ENCODE data around the gene CCDC154.
"Not testable (repeated sequence)": the region's sequence is repeated elsewhere in the genome, so short reads cannot be mapped to it uniquely, and the experiment has no call there.

Gene CCDC154

GRCh38 chr16:1443980-1444729 is at the start of gene CCDC154:
Gene CCDC154 (minus strand): TSS chr16:1444556. CDS start chr16:1444322, 234 bp downstream.
- no peak for DNase-seq

- DNase-seq, result no peak
These were observed 49.4 kb upstream of the CCDC154 start for GRCh38 chr16:1493746-1494094.

- peak; percentile 85 for DNase-seq
These were observed 48.8 kb upstream of the CCDC154 start, which contains the start of gene TELO2 for GRCh38 chr16:1492923-1493745. Gene TELO2 (plus strand): TSS chr16:1493360. CDS start chr16:1494282, 922 bp downstream.

GRCh38 chr16:1492082-1492922 is 47.9 kb upstream of the CCDC154 start:
- no peak for DNase-seq

GRCh38 chr16:1491327-1491726 is 47.0 kb upstream of the CCDC154 start:
- DNase-seq, result no peak

GRCh38 chr16:1489077-1489476 is 44.7 kb upstream of the CCDC154 start:
- DNase-seq, result no peak

GRCh38 chr16:1488619-1489018 is 44.3 kb upstream of the CCDC154 start, which contains the start of gene PTX4:
Gene PTX4 (minus strand): TSS chr16:1488944. CDS start chr16:1488909, 35 bp downstream.
- no peak for DNase-seq

- no peak for DNase-seq
These were observed 43.8 kb upstream of the CCDC154 start for GRCh38 chr16:1488054-1488601.

GRCh38 chr16:1487395-1488053 is 43.2 kb upstream of the CCDC154 start:
- no peak for DNase-seq

- DNase-seq, result no peak
These were observed 42.4 kb upstream of the CCDC154 start for GRCh38 chr16:1486551-1487390.

GRCh38 chr16:1485847-1486496 is 41.6 kb upstream of the CCDC154 start:
- DNase-seq, result no peak

- DNase-seq, result no peak
These were observed 37.8 kb upstream of the CCDC154 start for GRCh38 chr16:1481906-1482835.

- DNase-seq, result not testable (repeated sequence)
These were observed 34.6 kb upstream of the CCDC154 start for GRCh38 chr16:1478937-1479336.

GRCh38 chr16:1477033-1477432 is 32.7 kb upstream of the CCDC154 start:
- DNase-seq, result no peak

- DNase-seq, result no peak
These were observed 31.3 kb upstream of the CCDC154 start for GRCh38 chr16:1475552-1476114.

GRCh38 chr16:1474796-1475551 is 30.6 kb upstream of the CCDC154 start, which contains the start of gene CLCN7:
Gene CLCN7 (minus strand): TSS chr16:1475028. CDS start chr16:1474974, 54 bp downstream.
- DNase-seq, result peak; percentile 87

- DNase-seq, result no peak
These were observed 29.9 kb upstream of the CCDC154 start for GRCh38 chr16:1474082-1474795.

All from activated CD8-positive, alpha-beta memory T cell treated with anti-CD3 and anti-CD28 coated beads, Interleukin-2, amount 50 U/mL, for 4 hours (primary cell).